HS-5 (cell line): ENCODE data around the gene PBXIP1.
"Not testable (repeated sequence)": the region's sequence is repeated elsewhere in the genome, so short reads cannot be mapped to it uniquely, and the experiment has no call there.

ENCODE experiments used
- DNase-seq: peaks from one replicate; pipeline ENCODE4 v3.0.0-alpha.2; 2012; ENCODE audit warnings: low read depth

PBXIP1 gene

GRCh38 chr1:154955718-154956543, at the start of gene PBXIP1:
Gene PBXIP1 (minus strand): TSS chr1:154956099. CDS start chr1:154953721, 2,378 bp downstream.
- DNase-seq, result peak; percentile 71

DNA sequence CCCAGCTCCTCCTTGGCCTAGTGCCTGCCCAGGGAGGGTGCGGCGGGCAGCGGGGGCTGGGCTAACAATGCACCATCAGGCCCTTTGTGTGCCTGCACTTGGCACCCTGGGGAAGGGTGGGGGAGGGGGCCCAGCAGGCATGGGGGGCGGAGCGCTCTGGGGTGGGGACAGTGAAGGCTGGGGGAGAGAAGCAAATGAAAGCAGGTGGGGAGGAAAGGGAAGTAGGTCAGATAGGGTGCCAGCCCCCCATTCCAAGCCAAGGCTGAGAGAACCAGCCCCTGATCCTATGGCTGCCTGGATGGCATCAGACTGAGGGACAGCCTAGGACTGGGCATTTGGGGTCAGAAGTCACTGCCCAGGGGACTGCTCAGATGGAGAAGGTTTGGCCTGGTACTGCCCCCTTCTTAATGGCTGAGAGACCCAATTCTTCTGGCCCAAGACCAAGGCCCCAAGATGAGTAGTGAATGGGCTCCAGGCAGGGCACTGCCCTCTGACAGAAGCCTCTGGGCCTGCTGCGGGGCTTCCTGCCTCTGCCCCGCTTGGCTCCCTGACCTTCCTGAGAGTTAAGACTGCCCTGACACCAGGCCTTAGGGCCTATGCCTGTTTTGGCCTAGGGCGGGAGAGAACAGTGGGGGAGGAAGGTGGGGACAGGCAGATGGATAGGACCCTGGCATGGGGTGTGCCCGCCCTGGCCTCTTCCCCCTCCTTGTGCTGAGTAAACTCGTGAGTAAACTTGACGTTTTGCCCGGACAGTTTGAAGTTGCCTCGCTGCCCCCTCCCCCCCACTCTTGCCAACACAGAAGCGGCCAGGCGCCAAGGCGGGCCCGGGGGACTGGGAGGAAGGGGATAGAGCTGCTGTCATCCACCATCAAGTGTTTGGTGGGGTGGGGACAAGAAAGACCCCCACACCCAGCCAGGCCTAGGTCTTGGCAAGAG, 49.4 kb upstream of the PBXIP1 start:
- DNase-seq, result no peak

DNA sequence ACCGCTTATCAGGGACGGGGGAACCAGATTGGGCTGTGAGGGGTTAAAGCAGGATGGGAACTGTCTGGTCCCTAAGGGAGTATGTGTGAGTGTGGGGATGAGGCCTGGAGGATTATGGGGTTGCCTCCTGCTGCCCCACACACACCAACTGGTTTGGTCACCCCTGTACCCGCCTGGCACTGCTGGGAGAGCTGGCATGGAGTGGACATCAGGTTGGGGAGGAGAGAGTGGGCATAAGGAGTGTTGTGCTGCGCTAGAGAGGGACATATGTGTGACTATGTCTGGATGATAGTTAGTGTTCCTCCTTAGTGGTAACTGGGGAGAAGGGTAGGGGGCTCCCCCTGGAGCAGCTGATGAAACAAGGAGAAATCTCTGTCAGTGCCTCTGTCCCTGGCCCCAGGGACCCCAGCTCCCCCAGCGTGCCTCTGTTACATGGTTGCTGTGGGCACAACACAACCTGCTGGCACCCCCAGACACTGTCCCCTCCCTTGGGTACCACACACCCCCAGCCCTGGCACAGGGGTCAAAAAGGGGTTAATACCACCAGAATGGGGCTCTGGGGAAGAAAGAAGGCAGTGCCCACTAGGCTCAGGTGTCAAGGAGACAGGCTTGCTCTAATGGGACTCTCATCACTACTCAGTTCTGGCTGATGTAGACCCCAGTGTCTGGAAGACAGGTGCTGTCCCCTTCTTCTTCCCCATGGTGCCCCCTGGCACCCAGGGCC, 48.6 kb upstream of the PBXIP1 start:
- DNase-seq, result no peak

- no peak for DNase-seq
These were observed 48.0 kb upstream of the PBXIP1 start for GRCh38 chr1:155003766-155004351.

DNA sequence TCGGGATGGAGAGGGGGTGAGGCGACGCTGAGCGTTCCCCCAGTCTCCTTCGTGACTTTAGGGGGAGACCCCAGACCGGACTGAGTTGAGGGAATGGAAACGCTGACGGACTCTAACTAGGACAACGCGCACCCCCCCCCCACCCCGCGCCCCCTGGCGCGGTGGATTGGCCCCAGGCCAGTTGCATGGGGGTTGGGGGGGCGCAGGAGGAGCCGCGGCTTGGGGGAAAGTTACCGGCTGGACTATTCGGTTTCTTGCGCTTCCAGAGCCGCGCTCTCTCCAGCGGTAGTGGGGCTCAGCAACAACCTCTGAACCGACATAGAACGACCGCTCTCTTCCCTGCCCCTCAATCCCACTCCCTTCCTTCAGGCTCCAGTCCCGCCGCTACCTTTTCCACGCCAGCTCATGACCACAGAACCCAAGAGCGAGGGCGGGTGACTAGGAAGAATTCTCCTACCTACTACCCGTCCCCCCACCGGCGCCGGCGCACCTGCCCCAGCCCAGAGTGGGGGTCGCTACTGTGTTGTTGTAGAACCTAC, 47.4 kb upstream of the PBXIP1 start:
- no peak for DNase-seq

DNA sequence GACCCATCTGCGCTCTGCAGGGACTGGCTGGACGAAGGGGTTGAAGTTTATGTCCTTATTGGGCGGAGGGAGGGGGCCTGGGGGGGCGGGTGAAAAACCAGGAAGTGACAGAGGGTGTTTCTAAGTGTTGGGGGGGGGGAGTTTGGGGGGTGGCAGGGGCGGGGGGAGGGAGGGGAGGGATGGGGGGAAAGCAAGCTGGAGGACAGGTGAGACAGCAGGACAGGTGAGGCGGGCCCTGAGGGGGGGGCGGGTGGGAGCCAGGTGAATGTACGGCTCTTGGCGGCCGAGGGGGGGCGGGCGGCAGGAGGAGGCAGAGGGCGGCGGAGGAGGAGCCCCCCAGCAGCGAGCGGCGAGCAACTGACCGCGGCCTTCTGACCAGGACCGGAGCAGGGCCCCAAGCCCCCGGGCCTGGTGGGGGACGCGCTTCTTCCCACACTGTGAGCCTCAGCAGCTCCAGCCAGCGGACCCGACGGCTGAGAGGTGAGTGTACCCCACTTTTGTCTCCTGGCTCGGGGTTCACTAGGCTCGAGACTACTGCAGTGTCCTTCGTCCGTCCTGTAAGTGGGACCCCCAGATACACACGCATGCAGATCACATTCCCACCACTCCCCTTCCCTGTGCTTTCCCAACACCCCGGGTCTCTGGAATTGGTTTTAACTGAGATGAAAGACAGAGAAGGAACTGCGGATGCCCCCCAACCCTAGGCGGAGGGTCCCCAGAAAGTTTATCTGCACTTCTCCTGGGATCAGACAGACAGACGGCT, 46.7 kb upstream of the PBXIP1 start, which contains the start of gene ZBTB7B:
Gene ZBTB7B, plus strand, starts transcription at position 339 of the 763 bp plus-strand sequence. CDS start 11,859 bp downstream, outside the sequence.
- no peak for DNase-seq

DNA sequence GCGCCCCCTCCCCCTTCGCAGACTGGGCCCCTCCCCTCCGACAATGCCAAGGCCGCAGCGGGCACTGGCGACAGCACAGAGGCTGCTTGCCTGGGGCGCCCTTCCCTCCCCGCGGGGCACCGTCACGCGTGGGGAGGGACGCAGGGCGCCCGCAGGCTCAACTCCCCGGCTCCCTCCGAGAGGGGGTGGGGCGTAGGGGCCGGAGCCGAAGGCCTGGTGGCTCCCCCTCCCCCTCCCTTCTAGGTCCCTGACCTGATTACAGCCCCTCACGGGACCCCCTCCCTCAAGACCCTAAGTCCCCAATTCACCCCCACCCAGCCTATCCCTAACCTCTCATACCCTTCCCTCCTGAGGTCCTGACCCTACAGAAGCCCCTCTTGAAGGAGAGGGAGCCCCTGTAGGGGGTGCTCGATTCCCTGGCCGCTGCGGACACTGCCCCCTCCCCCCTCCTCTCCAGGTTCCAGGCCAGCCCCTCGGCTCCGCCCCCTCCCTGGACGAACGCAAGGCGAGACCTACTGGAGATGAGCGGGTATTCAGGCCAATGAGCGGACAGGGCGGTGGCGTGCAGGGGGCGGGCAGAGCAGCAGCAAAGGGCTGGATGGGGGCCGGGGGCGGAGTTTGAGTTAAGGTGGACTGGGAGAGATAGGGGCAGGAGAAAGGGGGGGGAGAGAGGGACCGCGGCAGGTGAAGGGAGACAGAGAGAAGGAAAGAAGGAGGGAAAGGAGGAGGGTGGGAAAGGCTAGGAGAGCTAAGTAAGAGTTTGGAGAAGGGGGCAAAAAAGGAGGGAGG, 46.0 kb upstream of the PBXIP1 start:
- DNase-seq, result peak; percentile 85

GRCh38 chr1:155001425-155001674, 45.5 kb upstream of the PBXIP1 start:
- DNase-seq, result no peak

DNA sequence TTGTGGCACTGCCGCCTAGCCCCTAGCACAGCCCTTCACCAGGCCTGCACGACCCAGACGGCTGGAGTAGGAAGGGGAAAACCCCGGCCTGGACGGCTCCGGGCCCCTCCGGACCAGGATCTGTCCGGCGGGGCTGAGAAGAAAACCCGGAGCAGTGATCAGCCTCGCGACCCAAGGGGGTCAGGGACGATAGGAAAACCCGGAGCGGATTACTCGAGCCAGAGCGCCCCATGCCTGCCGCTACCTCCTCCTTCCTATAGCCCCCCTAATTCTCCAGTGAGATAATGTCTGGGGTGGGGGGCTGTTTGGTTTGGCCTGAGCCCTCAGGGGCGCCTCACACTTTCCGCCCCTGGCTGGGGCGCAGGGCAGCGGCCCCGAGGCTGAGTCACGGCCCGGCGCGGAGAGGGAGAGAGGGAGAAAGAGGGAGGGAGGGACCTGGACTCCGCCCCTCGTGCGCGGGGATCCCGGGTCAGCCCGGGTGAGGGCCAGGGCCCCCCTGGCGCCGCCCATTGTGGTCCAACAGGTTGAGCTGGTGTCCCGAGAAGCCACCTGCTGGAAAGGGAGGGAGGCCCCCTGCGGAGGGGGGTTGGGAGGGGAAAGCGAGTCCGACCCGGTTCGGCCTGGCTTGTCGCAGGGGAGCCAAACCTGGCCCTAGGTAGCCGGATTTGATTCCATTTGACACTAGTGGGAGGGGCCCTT, 45.0 kb upstream of the PBXIP1 start:
- no peak for DNase-seq

DNA sequence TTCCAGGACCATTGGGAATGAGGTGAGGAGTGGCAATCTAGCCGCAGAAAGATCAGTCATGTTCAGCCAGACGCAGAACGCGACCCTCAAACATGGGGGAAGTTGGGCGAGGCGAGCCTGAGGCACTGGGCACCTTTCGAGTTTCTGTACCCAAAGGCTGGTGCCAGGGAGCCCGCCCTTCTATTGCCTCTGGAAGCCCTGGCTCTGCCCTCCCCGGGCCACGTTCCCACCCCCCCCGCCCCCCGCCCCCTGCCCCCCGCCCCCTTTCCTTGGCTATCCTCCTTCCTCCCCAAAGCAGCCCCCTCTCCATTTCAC, 44.5 kb upstream of the PBXIP1 start:
- no peak for DNase-seq

GRCh38 chr1:154999571-155000410, 43.9 kb upstream of the PBXIP1 start:
- DNase-seq, result no peak

- DNase-seq, result no peak
These were observed 43.1 kb upstream of the PBXIP1 start for GRCh38 chr1:154998818-154999570.

GRCh38 chr1:154998201-154998780, 42.4 kb upstream of the PBXIP1 start:
- no peak for DNase-seq

DNA sequence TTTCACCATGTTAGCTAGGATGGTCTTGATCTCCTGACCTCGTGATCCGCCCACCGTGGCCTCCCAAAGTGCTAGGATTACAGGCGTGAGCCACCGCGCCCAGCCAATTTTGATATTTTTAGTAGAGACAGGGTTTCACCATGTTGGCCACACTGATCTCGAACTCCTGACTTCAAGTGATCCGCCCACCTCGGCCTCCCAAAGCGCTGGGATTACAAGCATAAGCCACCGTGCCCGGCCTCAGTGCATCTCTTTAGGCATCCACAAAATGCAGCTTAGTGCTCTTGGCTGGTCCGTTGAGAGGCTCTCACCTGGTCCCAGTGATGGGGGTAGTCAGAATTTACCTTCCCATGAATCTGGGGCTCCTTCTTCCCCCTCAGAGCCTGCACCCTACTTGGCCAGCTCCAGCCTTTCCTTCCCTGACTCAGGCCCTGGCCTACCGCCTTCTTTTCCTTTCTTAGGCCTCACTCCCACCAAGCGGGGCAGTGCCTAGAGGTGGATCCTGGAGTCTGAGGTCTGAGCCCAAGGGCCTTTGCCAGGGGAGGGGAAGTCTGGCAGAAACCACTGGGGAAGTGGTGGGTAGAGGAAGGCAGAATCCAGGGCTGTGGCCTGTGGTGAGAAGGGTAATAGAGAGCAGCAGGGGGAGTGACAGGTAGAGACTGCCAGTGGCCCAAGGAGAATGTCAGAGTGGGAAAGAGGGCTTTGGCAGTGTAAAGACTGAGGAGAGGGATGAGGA, 41.2 kb upstream of the PBXIP1 start:
- DNase-seq, result no peak

DNA sequence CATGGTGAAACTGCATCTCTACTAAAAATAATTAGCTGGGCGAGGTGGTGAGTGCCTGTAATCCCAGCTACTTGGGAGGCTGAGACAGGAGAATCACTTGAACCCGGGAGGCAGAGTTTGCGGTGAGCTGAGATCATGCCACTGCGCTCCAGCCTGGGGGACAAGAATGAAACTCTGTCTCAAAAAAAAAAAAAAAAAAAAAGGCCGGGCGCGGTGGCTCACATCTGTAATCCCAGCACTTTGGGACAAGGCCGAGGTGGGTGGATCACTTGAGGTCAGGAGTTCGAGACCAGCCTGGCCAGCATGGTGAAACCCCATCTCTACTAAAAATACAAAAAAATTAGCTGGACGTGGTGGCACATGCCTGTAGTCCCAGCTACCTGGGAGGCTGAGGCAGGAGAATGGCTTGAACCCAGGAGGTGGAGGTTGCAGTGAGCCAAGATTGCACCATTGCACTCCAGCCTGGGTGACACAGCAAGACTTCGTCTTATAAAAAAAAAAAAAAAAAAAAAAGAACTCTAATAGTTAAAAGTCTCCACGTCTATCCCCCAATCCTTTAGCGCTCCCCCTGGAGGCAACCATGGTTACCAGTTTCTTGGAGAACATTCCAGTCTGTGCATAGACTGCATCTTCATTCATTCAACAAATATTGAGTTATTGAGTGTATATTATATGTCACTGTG, 39.5 kb upstream of the PBXIP1 start:
- DNase-seq, result not testable (repeated sequence)

- no peak for DNase-seq
These were observed 38.7 kb upstream of the PBXIP1 start for GRCh38 chr1:154994591-154994990.

- no peak for DNase-seq
These were observed 38.3 kb upstream of the PBXIP1 start for GRCh38 chr1:154994269-154994587.
